BJ (cell line): ENCODE results near the gene ALDH3A1. TPM values are rescaled to one million over a fixed set of nuclear protein-coding genes. Genes with fewer than 3 reads are reported as not detected.

Experiments
- CTCF ChIA-PET: fragments of 350-600 bp; formaldehyde crosslinking; extraction: SDS; loops from one replicate; lab custom pipeline; 2021; ENCODE audit warnings: antibody characterized with exemption, inconsistent platforms; lab: Yijun Ruan, JAX
- POLR2A ChIA-PET: fragments of 300-600 bp; sonication (Branson Sonifier 250); formaldehyde crosslinking; extraction: SDS; loops from one replicate; lab custom pipeline; 2021; ENCODE audit warnings: antibody characterized with exemption; lab: Charles Lee
- DNase-seq: peaks from one replicate; pipeline ENCODE4 v3.0.0-alpha.2; 2011; ENCODE audit warnings: low read depth
- H3K27me3 ChIP-seq: 2 replicates; pipeline ENCODE4 v1.6.0; 2011; ENCODE audit warnings: low read length; ENCODE audit not compliant: control insufficient read depth, insufficient read depth
- H3K36me3 ChIP-seq: 2 replicates; pipeline ENCODE4 v1.5.1; 2011; ENCODE audit warnings: low read length; ENCODE audit not compliant: control insufficient read depth, insufficient read depth
- H3K4me3 ChIP-seq: 2 replicates; pipeline ENCODE4 v1.5.1; 2011; ENCODE audit warnings: low read depth, mild to moderate bottlenecking, control low read depth, low read length
- polyA plus RNA-seq: library from polyadenylated mRNA; depleted of rRNA; stranded (reverse); fragments of >200 nt; gene quantifications from 2 replicates; pipeline ENCODE4 v1.2.3, GENCODE V29; 2011
- TF ChIP-seq, protein P1 (sequence below): IDR thresholded peaks from 2 replicates; pipeline ENCODE4 v1.5.1; 2011; ENCODE audit warnings: low read depth, mild to moderate bottlenecking, control low read depth, inconsistent platforms, low read length, moderate library complexity; ENCODE audit not compliant: insufficient read depth

Gene ALDH3A1
- polyA plus RNA-seq, 1 experiment, result 0.20 TPM

- no peak overlapping the region for H3K4me3 ChIP-seq
- ChIA-PET POLR2A (no interaction called here), CTCF (interaction anchor here (2.0 kb wide), 1 partner anchor 9 kb away, joined by 6 read pairs; the partner anchor contains the start of gene SLC47A2)
- no peaks in the 10 kb centered on the region for H3K27me3 ChIP-seq
- TF ChIP-seq, protein P1, sequence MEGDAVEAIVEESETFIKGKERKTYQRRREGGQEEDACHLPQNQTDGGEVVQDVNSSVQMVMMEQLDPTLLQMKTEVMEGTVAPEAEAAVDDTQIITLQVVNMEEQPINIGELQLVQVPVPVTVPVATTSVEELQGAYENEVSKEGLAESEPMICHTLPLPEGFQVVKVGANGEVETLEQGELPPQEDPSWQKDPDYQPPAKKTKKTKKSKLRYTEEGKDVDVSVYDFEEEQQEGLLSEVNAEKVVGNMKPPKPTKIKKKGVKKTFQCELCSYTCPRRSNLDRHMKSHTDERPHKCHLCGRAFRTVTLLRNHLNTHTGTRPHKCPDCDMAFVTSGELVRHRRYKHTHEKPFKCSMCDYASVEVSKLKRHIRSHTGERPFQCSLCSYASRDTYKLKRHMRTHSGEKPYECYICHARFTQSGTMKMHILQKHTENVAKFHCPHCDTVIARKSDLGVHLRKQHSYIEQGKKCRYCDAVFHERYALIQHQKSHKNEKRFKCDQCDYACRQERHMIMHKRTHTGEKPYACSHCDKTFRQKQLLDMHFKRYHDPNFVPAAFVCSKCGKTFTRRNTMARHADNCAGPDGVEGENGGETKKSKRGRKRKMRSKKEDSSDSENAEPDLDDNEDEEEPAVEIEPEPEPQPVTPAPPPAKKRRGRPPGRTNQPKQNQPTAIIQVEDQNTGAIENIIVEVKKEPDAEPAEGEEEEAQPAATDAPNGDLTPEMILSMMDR, result no peak
- no peak for DNase-seq
- H3K36me3 ChIP-seq, result no peaks in the 10 kb centered on the region
Observed at GRCh38 chr17:19706791-19707727, 41.0 kb downstream of the ALDH3A1 start.

DNA sequence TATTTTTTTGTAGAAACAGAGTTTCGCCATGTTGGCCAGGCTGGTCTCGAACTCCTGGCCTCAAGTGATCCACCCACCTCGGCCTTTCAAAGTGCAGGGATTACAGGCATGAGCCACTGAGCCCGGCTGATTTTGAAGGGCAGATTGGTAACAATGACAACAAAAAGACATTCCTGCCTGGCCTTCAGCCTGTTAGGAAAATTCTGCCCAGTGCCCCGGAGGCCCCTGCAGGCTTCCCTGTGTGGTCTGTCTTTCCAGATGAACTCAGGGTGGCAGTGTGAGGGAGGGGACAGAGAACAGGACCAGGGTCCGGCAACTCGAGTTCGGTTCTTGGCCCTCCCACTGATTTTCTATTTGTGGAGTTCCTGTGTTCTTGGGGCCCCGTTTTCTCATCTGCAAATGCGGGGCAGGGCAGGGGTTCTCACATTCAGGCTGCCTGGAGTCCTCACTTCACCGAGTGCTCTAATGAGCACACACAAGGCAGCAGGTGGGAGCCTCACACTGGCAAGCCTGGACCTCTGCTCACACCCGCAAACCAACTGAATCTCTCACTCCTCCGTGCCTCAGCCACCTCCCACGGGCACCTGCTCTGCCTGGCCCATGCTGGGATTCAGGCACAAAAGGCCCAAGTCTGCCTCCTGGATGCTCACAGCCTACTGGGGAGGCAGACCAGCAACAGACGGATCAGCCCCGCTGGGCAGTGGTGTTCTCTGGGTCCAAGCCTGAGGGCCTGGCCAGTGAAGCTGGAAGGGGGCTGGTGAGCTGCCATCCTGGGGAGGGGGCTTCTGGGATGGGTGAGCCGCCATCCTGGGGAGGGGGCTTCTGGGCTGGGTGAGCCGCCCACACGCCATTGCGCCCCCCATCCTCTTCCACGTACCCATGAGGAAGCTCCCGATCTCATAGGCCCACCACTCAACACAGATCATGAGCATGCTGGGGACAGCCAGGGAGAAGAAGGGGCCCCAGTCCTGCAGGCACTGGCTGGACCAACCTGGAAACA lies 42.0 kb downstream of the ALDH3A1 start:
- TF ChIP-seq, protein P1, result no peak

GRCh38 chr17:19705201-19705600 lies 42.9 kb downstream of the ALDH3A1 start:
- H3K36me3 ChIP-seq, result no peaks in the 10 kb centered on the region
- TF ChIP-seq, protein P1, result no peak
- no peaks in the 10 kb centered on the region for H3K27me3 ChIP-seq
- ChIA-PET CTCF (no interaction called here), POLR2A (no interaction called here)
- no peak for DNase-seq
- no peak overlapping the region for H3K4me3 ChIP-seq

More for the DNA sequence above, 42.0 kb downstream of the ALDH3A1 start:
- no peaks in the 10 kb centered on the region for H3K27me3 ChIP-seq
- CTCF ChIA-PET, result interaction anchor here (2.0 kb wide), 1 partner anchor 10 kb away, joined by 6 read pairs; the partner anchor contains the start of gene SLC47A2
- POLR2A ChIA-PET, result no interaction called here
- DNase-seq, result no peak
- no peak overlapping the region for H3K4me3 ChIP-seq
- no peaks in the 10 kb centered on the region for H3K36me3 ChIP-seq

DNA sequence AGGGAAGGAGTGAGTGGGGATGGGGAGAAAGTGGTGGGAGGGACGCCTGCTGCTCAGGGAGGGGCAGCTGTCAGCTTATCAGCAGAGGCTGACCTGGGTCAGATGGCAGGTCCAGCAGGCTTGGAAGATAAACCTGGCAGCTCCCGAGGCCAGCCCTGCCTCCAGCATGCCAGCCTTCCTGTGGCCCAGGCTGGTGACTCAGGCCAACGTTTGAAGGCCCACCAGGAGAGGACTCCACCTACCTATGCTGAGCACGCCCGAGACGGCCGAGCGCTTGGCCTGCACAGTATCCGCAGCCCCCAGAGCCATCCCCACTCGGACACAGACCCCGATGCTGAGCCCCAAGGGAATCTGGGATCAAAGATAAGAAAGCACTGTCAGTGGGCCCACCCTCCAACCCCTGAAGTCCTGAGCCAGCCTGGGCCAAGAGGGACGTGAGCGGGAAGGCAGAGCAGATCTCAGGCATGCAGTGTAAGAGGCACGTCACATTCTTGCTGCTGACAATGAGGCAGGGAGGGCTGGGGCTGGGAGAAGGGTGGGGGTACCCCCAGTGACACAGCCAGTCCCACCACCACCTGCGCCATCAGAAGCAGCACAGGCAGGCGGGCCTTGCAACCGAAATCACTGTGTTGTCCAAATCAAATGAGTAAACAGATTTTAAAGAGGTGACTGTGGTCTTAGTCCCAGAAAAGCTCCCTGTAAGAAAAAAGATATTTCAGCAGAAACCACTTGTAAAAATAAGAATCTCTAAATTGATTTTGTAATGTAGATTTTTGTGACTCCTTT lies 44.1 kb downstream of the ALDH3A1 start:
- ChIA-PET CTCF (no interaction called here), POLR2A (no interaction called here)
- H3K27me3 ChIP-seq, result no peaks in the 10 kb centered on the region
- H3K36me3 ChIP-seq, result no peaks in the 10 kb centered on the region
- no peak overlapping the region for H3K4me3 ChIP-seq
- TF ChIP-seq, protein P1, result no peak
- no peak for DNase-seq
